ENCODE data around the gene SLIT3. TPM values are rescaled to one million over a fixed set of nuclear protein-coding genes. Genes with fewer than 3 reads are reported as not detected.

The SLIT3 gene
- total and polyA plus RNA-seq, 2 experiments from 2014 or later = 0.59 to 0.71 TPM

DNA sequence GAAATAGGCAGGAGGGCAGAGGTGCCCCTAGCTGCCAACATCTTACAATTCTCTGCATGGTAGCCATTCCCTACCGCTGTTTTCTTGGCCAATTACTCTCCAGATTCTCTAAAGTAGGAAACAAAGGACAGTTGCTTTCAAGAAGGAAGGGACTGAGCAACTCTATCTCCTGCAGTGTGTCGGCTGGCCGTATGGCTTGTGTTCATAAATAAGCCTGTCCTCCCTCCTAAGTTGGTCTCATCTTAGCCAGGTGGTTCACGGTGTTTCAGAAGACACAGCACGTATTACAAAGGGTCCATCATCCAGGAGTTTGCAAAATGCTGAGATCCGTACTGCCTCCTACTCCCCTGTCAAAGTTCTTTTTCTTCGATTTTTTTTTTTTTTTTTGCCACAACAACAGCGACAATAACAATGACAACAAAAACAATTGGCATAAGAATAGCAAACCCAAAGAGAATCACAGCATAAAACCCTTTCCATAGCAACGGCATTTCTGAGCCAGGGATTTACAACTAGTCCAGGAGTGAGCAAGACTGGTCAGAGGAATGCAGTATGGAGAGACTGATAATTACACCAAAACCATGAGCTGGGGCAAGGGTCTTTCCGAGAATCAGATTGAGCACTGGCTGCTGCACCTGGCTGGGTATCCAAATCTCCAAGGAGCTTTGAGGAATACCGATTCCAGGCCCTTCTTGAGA is 212.8 kb downstream of the SLIT3 start:
- Mint-ChIP-seq H3K36me3 (ENCODE audit: low read depth) (no peaks in the 10 kb centered on the region; the same call in 2 of the 3 replicates), H3K27me3 (ENCODE audit: insufficient read depth, low read depth, poor library complexity) (peaks cover 13% of the 10 kb centered on the region), H3K4me1 (peaks cover 51% of the 10 kb centered on the region), H3K4me3 (peak overlapping the region; percentile 1; the same call in 1 of the 3 replicates), H3K27ac (no peak overlapping the region), H3K9me3 (peaks cover 20% of the 10 kb centered on the region; the same call in 2 of the 3 replicates)
- DNase-seq (ENCODE audit: low spot score) (peak; percentile 51), ATAC-seq (peak; percentile 52)
- Histone ChIP-seq H3K27me3 (ENCODE audit: insufficient read depth) (no peaks in the 10 kb centered on the region), H3K4me1 (ENCODE audit: insufficient read depth) (peaks cover 36% of the 10 kb centered on the region), H4K20me1 (replicated peaks; ENCODE audit: insufficient read depth) (no peaks in the 10 kb centered on the region), H3K79me2 (replicated peaks; ENCODE audit: insufficient read depth) (no peaks in the 10 kb centered on the region), H3F3A (replicated peaks; ENCODE audit: low read depth) (no peaks in the 10 kb centered on the region), H3K4me3 (no peak overlapping the region), H2AFZ (no peak overlapping the region), H3K4me2 (peak overlapping the region; percentile 10; the same call in 1 of the 2 replicates), H3K36me3 (ENCODE audit: insufficient read depth) (no peaks in the 10 kb centered on the region; the same call in 1 of the 2 replicates), H3K9me2 (ENCODE audit: insufficient read depth) (0 out of 2 replicates have a peak, but pooled peaks cover 6% of the 10 kb centered on the region), H3K27ac (ENCODE audit: low read depth) (no peak overlapping the region)
- TF ChIP-seq, protein P1, sequence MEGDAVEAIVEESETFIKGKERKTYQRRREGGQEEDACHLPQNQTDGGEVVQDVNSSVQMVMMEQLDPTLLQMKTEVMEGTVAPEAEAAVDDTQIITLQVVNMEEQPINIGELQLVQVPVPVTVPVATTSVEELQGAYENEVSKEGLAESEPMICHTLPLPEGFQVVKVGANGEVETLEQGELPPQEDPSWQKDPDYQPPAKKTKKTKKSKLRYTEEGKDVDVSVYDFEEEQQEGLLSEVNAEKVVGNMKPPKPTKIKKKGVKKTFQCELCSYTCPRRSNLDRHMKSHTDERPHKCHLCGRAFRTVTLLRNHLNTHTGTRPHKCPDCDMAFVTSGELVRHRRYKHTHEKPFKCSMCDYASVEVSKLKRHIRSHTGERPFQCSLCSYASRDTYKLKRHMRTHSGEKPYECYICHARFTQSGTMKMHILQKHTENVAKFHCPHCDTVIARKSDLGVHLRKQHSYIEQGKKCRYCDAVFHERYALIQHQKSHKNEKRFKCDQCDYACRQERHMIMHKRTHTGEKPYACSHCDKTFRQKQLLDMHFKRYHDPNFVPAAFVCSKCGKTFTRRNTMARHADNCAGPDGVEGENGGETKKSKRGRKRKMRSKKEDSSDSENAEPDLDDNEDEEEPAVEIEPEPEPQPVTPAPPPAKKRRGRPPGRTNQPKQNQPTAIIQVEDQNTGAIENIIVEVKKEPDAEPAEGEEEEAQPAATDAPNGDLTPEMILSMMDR (conservative IDR thresholded peaks at IDR 0.05; ENCODE audit: low read depth in 2 of 2) = no peak
- TF ChIP-seq, protein P2, sequence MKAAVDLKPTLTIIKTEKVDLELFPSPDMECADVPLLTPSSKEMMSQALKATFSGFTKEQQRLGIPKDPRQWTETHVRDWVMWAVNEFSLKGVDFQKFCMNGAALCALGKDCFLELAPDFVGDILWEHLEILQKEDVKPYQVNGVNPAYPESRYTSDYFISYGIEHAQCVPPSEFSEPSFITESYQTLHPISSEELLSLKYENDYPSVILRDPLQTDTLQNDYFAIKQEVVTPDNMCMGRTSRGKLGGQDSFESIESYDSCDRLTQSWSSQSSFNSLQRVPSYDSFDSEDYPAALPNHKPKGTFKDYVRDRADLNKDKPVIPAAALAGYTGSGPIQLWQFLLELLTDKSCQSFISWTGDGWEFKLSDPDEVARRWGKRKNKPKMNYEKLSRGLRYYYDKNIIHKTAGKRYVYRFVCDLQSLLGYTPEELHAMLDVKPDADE (IDR thresholded peaks at IDR 0.05) = no peak
- no peak for TF ChIP-seq NANOG (IDR thresholded peaks at IDR 0.05; ENCODE audit: borderline replicate concordance)
- no peak for TF ChIP-seq CREB1 (CRISPR knock-in tag; IDR thresholded peaks at IDR 0.05; ENCODE audit: low read depth)
- TF ChIP-seq EZH2phosphoT487 (IDR thresholded peaks at IDR 0.05; ENCODE audit: unreplicated experiment) = no peak
- no peak for TF ChIP-seq JUNB (IDR thresholded peaks at IDR 0.05; ENCODE audit: unreplicated experiment)
- TF ChIP-seq ZNF114 (CRISPR knock-in tag; IDR thresholded peaks at IDR 0.05) = no peak
- TF ChIP-seq, protein P3, sequence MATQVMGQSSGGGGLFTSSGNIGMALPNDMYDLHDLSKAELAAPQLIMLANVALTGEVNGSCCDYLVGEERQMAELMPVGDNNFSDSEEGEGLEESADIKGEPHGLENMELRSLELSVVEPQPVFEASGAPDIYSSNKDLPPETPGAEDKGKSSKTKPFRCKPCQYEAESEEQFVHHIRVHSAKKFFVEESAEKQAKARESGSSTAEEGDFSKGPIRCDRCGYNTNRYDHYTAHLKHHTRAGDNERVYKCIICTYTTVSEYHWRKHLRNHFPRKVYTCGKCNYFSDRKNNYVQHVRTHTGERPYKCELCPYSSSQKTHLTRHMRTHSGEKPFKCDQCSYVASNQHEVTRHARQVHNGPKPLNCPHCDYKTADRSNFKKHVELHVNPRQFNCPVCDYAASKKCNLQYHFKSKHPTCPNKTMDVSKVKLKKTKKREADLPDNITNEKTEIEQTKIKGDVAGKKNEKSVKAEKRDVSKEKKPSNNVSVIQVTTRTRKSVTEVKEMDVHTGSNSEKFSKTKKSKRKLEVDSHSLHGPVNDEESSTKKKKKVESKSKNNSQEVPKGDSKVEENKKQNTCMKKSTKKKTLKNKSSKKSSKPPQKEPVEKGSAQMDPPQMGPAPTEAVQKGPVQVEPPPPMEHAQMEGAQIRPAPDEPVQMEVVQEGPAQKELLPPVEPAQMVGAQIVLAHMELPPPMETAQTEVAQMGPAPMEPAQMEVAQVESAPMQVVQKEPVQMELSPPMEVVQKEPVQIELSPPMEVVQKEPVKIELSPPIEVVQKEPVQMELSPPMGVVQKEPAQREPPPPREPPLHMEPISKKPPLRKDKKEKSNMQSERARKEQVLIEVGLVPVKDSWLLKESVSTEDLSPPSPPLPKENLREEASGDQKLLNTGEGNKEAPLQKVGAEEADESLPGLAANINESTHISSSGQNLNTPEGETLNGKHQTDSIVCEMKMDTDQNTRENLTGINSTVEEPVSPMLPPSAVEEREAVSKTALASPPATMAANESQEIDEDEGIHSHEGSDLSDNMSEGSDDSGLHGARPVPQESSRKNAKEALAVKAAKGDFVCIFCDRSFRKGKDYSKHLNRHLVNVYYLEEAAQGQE (IDR thresholded peaks at IDR 0.05; ENCODE audit: unreplicated experiment) = no peak
- no peak for TF ChIP-seq STAT1 (IDR thresholded peaks at IDR 0.05; ENCODE audit: unreplicated experiment)
- no peak for TF ChIP-seq EZH2 (IDR thresholded peaks at IDR 0.05; ENCODE audit: low read depth, unreplicated experiment)
- no peak for TF ChIP-seq POLR2AphosphoS5 (IDR thresholded peaks at IDR 0.05; ENCODE audit: low read depth)
- TF ChIP-seq, protein P4, sequence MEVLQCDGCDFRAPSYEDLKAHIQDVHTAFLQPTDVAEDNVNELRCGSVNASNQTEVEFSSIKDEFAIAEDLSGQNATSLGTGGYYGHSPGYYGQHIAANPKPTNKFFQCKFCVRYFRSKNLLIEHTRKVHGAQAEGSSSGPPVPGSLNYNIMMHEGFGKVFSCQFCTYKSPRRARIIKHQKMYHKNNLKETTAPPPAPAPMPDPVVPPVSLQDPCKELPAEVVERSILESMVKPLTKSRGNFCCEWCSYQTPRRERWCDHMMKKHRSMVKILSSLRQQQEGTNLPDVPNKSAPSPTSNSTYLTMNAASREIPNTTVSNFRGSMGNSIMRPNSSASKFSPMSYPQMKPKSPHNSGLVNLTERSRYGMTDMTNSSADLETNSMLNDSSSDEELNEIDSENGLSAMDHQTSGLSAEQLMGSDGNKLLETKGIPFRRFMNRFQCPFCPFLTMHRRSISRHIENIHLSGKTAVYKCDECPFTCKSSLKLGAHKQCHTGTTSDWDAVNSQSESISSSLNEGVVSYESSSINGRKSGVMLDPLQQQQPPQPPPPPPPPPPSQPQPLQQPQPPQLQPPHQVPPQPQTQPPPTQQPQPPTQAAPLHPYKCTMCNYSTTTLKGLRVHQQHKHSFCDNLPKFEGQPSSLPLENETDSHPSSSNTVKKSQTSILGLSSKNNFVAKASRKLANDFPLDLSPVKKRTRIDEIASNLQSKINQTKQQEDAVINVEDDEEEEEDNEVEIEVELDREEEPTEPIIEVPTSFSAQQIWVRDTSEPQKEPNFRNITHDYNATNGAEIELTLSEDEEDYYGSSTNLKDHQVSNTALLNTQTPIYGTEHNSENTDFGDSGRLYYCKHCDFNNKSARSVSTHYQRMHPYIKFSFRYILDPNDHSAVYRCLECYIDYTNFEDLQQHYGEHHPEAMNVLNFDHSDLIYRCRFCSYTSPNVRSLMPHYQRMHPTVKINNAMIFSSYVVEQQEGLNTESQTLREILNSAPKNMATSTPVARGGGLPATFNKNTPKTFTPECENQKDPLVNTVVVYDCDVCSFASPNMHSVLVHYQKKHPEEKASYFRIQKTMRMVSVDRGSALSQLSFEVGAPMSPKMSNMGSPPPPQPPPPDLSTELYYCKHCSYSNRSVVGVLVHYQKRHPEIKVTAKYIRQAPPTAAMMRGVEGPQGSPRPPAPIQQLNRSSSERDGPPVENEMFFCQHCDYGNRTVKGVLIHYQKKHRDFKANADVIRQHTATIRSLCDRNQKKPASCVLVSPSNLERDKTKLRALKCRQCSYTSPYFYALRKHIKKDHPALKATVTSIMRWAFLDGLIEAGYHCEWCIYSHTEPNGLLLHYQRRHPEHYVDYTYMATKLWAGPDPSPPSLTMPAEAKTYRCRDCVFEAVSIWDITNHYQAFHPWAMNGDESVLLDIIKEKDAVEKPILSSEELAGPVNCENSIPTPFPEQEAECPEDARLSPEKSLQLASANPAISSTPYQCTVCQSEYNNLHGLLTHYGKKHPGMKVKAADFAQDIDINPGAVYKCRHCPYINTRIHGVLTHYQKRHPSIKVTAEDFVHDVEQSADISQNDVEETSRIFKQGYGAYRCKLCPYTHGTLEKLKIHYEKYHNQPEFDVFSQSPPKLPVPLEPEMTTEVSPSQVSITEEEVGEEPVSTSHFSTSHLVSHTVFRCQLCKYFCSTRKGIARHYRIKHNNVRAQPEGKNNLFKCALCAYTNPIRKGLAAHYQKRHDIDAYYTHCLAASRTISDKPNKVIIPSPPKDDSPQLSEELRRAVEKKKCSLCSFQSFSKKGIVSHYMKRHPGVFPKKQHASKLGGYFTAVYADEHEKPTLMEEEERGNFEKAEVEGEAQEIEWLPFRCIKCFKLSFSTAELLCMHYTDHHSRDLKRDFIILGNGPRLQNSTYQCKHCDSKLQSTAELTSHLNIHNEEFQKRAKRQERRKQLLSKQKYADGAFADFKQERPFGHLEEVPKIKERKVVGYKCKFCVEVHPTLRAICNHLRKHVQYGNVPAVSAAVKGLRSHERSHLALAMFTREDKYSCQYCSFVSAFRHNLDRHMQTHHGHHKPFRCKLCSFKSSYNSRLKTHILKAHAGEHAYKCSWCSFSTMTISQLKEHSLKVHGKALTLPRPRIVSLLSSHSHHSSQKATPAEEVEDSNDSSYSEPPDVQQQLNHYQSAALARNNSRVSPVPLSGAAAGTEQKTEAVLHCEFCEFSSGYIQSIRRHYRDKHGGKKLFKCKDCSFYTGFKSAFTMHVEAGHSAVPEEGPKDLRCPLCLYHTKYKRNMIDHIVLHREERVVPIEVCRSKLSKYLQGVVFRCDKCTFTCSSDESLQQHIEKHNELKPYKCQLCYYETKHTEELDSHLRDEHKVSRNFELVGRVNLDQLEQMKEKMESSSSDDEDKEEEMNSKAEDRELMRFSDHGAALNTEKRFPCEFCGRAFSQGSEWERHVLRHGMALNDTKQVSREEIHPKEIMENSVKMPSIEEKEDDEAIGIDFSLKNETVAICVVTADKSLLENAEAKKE (CRISPR knock-in tag; IDR thresholded peaks at IDR 0.05) = no peak
- no peak for TF ChIP-seq ZNF331 (CRISPR knock-in tag; IDR thresholded peaks at IDR 0.05; ENCODE audit: low read depth)

Data from GM23338 (cell line).